T-helper 2 cell treated with Interferon-gamma antibody and Interleukin-4, amounts not matched to agents 5 μg/mL and 100 μg/mL, for 36 hours (primary cell): Measurements from ENCODE around the gene GATA6.

ENCODE experiments used
- DNase-seq: peaks from one replicate; pipeline ENCODE4 v3.0.0; 2021; ENCODE audit warnings: low spot score
- H3K27ac Mint-ChIP-seq: one replicate; pipeline ENCODE4 v1.8.0; 2021; ENCODE audit warnings: mild to moderate bottlenecking, mixed read lengths
- H3K27me3 Mint-ChIP-seq: one replicate; pipeline ENCODE4 v1.8.0; 2021; ENCODE audit warnings: low read depth, mixed read lengths
- H3K36me3 Mint-ChIP-seq: one replicate; pipeline ENCODE4 v1.8.0; 2021; ENCODE audit warnings: low read depth, mixed read lengths
- H3K4me1 Mint-ChIP-seq: one replicate; pipeline ENCODE4 v1.8.0; 2021; ENCODE audit warnings: low read depth, mixed read lengths
- H3K4me3 Mint-ChIP-seq: one replicate; pipeline ENCODE4 v1.8.0; 2022; ENCODE audit warnings: mild to moderate bottlenecking, moderate library complexity, mixed read lengths
- H3K9me3 Mint-ChIP-seq: one replicate; pipeline ENCODE4 v1.8.0; 2021; ENCODE audit warnings: mixed read lengths

The GATA6 gene

GRCh38 chr18:22171258-22172119, 2.1 kb downstream of the GATA6 start:
- H3K9me3 Mint-ChIP-seq: no peaks in the 10 kb centered on the region
- no peak overlapping the region for H3K27ac Mint-ChIP-seq
- H3K4me3 Mint-ChIP-seq: no peak overlapping the region
- no peak for DNase-seq
- H3K36me3 Mint-ChIP-seq: no peaks in the 10 kb centered on the region
- peaks cover 78% of the 10 kb centered on the region for H3K27me3 Mint-ChIP-seq
- peaks cover 15% of the 10 kb centered on the region for H3K4me1 Mint-ChIP-seq

GRCh38 chr18:22172120-22172582, 2.8 kb downstream of the GATA6 start:
- H3K27ac Mint-ChIP-seq: no peak overlapping the region
- peaks cover 15% of the 10 kb centered on the region for H3K4me1 Mint-ChIP-seq
- no peaks in the 10 kb centered on the region for H3K9me3 Mint-ChIP-seq
- no peak for DNase-seq
- H3K36me3 Mint-ChIP-seq: no peaks in the 10 kb centered on the region
- H3K27me3 Mint-ChIP-seq: peaks cover 74% of the 10 kb centered on the region
- no peak overlapping the region for H3K4me3 Mint-ChIP-seq

- peaks cover 74% of the 10 kb centered on the region for H3K27me3 Mint-ChIP-seq
- H3K36me3 Mint-ChIP-seq: no peaks in the 10 kb centered on the region
- no peak overlapping the region for H3K27ac Mint-ChIP-seq
- H3K4me3 Mint-ChIP-seq: no peak overlapping the region
- no peaks in the 10 kb centered on the region for H3K9me3 Mint-ChIP-seq
- H3K4me1 Mint-ChIP-seq: peaks cover 15% of the 10 kb centered on the region
- DNase-seq: no peak
These were observed 3.2 kb downstream of the GATA6 start for GRCh38 chr18:22172594-22173049.

DNA sequence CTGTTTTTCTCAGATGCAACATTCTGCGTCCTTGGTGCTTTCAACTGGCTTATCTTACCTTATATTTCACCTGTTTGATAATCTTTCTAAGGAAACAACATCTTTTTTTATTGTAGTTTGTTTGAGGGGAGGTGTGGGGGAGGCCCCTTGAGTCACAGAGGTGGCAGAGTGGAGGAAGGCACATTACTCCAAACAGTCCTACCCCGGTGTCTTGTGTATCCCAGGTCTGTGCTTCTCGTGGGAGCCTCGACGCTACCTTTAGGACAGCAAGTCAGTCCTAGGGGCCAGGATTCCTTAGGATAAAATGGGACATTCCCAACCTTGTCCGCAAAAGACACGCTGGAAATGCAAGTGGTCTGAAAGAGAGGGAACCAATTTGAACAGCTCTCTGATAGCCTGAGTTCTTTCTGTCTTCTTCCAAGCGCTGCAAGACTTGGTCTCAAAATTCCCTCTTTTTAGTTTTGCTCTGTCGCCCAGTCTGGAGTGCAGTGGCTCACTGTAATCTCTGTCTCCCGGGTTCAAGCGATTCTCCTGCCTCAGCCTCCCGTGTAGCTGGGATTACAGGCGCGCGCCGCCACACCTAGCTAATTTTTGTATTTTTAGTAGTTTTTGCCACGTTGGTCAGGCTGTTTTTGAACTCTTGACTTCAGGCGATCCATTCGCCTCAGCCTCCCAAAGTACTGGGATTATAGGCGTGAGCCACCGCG, 4.0 kb downstream of the GATA6 start:
- peaks cover 67% of the 10 kb centered on the region for H3K27me3 Mint-ChIP-seq

DNA sequence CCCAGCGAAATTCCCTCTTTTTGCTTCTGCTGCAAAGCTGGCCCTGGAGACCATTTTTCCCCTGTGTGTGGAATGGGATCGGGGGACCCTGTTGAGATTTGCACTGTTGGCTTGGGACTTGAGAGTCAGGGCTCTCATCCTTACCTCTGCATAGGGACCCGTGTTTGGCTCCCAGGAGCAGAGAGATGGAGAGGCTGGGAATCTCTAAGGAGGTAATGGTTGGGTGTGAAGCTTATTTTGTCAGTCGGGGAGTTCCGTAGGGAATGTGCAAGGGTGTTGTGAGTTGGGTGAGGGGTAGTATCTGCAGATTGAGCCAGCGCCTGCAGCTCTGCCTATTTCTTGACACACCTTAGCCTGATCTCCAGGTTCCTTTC, 4.5 kb downstream of the GATA6 start:
- peaks cover 9% of the 10 kb centered on the region for H3K4me1 Mint-ChIP-seq
- DNase-seq: no peak
- no peaks in the 10 kb centered on the region for H3K36me3 Mint-ChIP-seq
- H3K27me3 Mint-ChIP-seq: peaks cover 63% of the 10 kb centered on the region
- no peaks in the 10 kb centered on the region for H3K9me3 Mint-ChIP-seq
- no peak overlapping the region for H3K4me3 Mint-ChIP-seq
- H3K27ac Mint-ChIP-seq: no peak overlapping the region

More for the DNA sequence above, 4.0 kb downstream of the GATA6 start:
- DNase-seq: no peak
- Mint-ChIP-seq H3K27ac (no peak overlapping the region), H3K36me3 (no peaks in the 10 kb centered on the region), H3K4me1 (peaks cover 13% of the 10 kb centered on the region), H3K4me3 (no peak overlapping the region), H3K9me3 (no peaks in the 10 kb centered on the region)

- Mint-ChIP-seq H3K27ac (no peak overlapping the region), H3K36me3 (no peaks in the 10 kb centered on the region), H3K4me1 (peaks cover 9% of the 10 kb centered on the region), H3K27me3 (peaks cover 59% of the 10 kb centered on the region), H3K9me3 (no peaks in the 10 kb centered on the region), H3K4me3 (no peak overlapping the region)
- DNase-seq: no peak
These were observed 5.2 kb downstream of the GATA6 start for GRCh38 chr18:22174341-22175145.

- peaks cover 4% of the 10 kb centered on the region for H3K4me1 Mint-ChIP-seq
- no peaks in the 10 kb centered on the region for H3K9me3 Mint-ChIP-seq
- no peak for DNase-seq
- H3K4me3 Mint-ChIP-seq: no peak overlapping the region
- peaks cover 57% of the 10 kb centered on the region for H3K27me3 Mint-ChIP-seq
- H3K27ac Mint-ChIP-seq: no peak overlapping the region
- H3K36me3 Mint-ChIP-seq: no peaks in the 10 kb centered on the region
These were observed 6.0 kb downstream of the GATA6 start for GRCh38 chr18:22175346-22175745.

DNA sequence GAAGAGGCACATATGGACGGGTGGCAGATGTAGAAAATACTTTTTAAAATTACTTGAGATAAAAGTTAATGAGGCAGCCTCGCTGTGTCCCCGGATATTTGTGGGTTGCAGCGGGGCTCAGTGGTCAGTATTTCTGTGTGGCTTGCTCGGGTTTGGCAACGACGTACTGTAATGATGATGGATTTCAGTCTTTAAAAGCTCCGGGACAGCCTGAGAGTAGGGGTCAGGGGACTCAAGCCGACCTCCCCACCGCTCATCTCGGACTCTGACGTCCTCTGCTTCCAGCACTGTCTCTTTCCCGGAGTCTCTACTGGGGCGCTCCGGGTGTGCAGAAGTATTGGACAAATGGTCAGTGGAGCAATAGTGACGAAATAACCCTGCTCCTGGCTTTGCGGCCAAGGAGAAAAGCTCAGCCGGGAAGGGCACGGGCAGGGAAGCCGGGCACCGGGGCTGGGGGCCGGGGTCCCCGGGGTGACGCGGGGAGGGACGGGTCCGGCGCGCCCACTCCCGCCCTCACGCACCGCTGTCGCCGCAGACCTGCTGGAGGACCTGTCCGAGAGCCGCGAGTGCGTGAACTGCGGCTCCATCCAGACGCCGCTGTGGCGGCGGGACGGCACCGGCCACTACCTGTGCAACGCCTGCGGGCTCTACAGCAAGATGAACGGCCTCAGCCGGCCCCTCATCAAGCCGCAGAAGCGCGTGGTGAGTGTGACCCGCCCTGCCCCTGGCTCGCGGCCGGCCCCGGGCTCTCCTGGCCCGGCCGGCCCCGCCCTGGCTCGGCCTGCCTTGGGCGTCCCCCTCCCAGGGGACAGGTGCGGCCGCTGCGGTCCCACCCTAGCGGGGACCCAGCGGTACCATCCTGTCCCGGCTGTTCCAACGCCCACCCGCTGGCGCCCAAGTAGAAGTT, 7.3 kb downstream of the GATA6 start:
- peaks cover 51% of the 10 kb centered on the region for H3K27me3 Mint-ChIP-seq
- H3K9me3 Mint-ChIP-seq: no peaks in the 10 kb centered on the region
- H3K36me3 Mint-ChIP-seq: no peaks in the 10 kb centered on the region
- no peak overlapping the region for H3K27ac Mint-ChIP-seq
- H3K4me1 Mint-ChIP-seq: no peaks in the 10 kb centered on the region
- DNase-seq: no peak
- no peak overlapping the region for H3K4me3 Mint-ChIP-seq

GRCh38 chr18:22177327-22177871, 8.0 kb downstream of the GATA6 start:
- no peak for DNase-seq
- H3K9me3 Mint-ChIP-seq: no peaks in the 10 kb centered on the region
- H3K4me1 Mint-ChIP-seq: no peaks in the 10 kb centered on the region
- no peak overlapping the region for H3K4me3 Mint-ChIP-seq
- H3K27me3 Mint-ChIP-seq: peaks cover 49% of the 10 kb centered on the region
- H3K36me3 Mint-ChIP-seq: no peaks in the 10 kb centered on the region
- no peak overlapping the region for H3K27ac Mint-ChIP-seq

- Mint-ChIP-seq H3K9me3 (no peaks in the 10 kb centered on the region), H3K36me3 (no peaks in the 10 kb centered on the region), H3K27ac (no peak overlapping the region), H3K4me3 (no peak overlapping the region), H3K27me3 (peaks cover 31% of the 10 kb centered on the region), H3K4me1 (no peaks in the 10 kb centered on the region)
- DNase-seq: no peak
These were observed 9.8 kb downstream of the GATA6 start for GRCh38 chr18:22179174-22179573.

DNA sequence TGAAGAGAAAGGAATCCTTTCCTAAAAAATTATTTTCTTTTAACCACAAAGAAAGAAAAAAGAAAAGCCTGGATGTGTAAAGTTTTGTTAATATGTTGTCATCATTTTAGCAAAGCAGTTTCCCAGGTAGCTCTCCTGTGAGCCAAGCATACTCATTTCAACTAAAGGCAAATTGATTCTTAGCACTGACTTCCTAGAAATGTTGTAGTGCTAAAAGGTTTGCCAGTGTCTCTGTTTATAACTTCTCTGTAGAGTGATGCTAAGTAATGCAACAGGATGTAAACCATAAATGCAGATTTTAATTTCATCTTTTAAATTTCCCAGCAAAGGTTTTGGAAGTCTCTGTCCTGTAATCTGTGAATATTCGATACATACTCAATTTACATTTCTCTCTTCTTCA, 10.2 kb downstream of the GATA6 start:
- Mint-ChIP-seq H3K27ac (no peak overlapping the region), H3K4me3 (no peak overlapping the region), H3K36me3 (no peaks in the 10 kb centered on the region), H3K27me3 (peaks cover 27% of the 10 kb centered on the region), H3K4me1 (no peaks in the 10 kb centered on the region), H3K9me3 (no peaks in the 10 kb centered on the region)
- DNase-seq: no peak

DNA sequence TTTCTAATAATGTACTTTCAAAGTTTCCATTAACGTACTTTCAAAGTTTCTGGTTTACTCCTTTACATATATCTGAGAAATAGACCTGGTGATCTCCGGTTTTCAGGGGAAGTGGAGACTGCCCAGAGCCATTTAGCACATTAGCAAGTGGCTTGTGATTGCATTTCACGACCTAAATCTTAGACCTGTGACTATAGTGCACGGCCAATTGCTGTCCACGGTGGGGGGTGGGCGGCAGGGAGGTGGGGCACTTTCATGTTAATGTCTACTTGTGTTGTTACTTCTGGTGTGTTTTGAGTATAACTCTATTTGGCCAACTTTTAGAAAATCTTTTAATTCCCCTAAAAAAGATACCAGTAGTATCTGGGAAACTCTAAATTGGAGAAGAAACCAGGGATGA, 11.3 kb downstream of the GATA6 start:
- Mint-ChIP-seq H3K4me3 (no peak overlapping the region), H3K4me1 (no peaks in the 10 kb centered on the region), H3K27ac (no peak overlapping the region), H3K36me3 (no peaks in the 10 kb centered on the region), H3K9me3 (no peaks in the 10 kb centered on the region), H3K27me3 (peaks cover 16% of the 10 kb centered on the region)
- no peak for DNase-seq
